Neural cell (in vitro differentiated cells): ENCODE measurements around the gene ANKFN1. TPM values are rescaled to one million over a fixed set of nuclear protein-coding genes. Genes with fewer than 3 reads are reported as not detected.

Experiments
- H2AFZ ChIP-seq: fragments of 200-600, 300-800 bp; sonication (generic), shearing (Covaris generic); 2 replicates; pipeline ENCODE4 v1.6.0; 2014; ENCODE audit warnings: low read depth, mild to moderate bottlenecking, antibody characterized with exemption, low read length, moderate library complexity
- H3F3A ChIP-seq: fragments of 200-600 bp; shearing (Covaris generic); 2 replicates; pipeline ENCODE4 v1.6.1; 2016; ENCODE audit warnings: mild to moderate bottlenecking, moderate library complexity, mixed read lengths, antibody characterized with exemption, low read length; ENCODE audit not compliant: insufficient read depth, poor library complexity, severe bottlenecking
- H3K27ac ChIP-seq: fragments of 200-600, 300-800 bp; sonication (generic), shearing (Covaris generic); 2 replicates; pipeline ENCODE4 v1.5.1; 2014; ENCODE audit warnings: mild to moderate bottlenecking, low read length, moderate library complexity
- H3K27me3 ChIP-seq: fragments of 300-800, 200-600 bp; sonication (generic), shearing (Covaris generic); 2 replicates; pipeline ENCODE4 v1.6.0; 2014; ENCODE audit warnings: mild to moderate bottlenecking, low read depth, low read length, moderate library complexity; ENCODE audit not compliant: insufficient read depth
- H3K36me3 ChIP-seq: fragments of 300-800, 200-600 bp; sonication (generic), shearing (Covaris generic); 2 replicates; pipeline ENCODE4 v1.5.1; 2014; ENCODE audit warnings: mild to moderate bottlenecking, antibody characterized with exemption, low read length, moderate library complexity; ENCODE audit not compliant: insufficient read depth
- H3K4me2 ChIP-seq: fragments of 300-800, 200-600 bp; sonication (generic), shearing (Covaris generic); 2 replicates; pipeline ENCODE4 v1.6.0; 2014; ENCODE audit warnings: mild to moderate bottlenecking, low read length
- H3K4me3 ChIP-seq: fragments of 300-800, 200-600 bp; sonication (generic), shearing (Covaris generic); 2 replicates; pipeline ENCODE4 v1.5.1; 2014; ENCODE audit warnings: mild to moderate bottlenecking, low read length, moderate library complexity
- H3K79me2 ChIP-seq: fragments of 200-600 bp; shearing (Covaris generic); replicated peaks from 2 replicates; pipeline ENCODE4 v1.6.0; 2014; ENCODE audit warnings: mild to moderate bottlenecking, low read length, moderate library complexity; ENCODE audit not compliant: insufficient read depth
- H3K9ac ChIP-seq: fragments of 300-800, 200-600 bp; sonication (generic), shearing (Covaris generic); 2 replicates; pipeline ENCODE4 v1.6.1; 2016; ENCODE audit warnings: mild to moderate bottlenecking, low read length, mixed read lengths
- H3K9me2 ChIP-seq: fragments of 200-600 bp; shearing (Covaris generic); 2 replicates; pipeline ENCODE4 v1.6.1; 2016; ENCODE audit warnings: mild to moderate bottlenecking, low read length, mixed read lengths; ENCODE audit not compliant: insufficient read depth
- H3K9me3 ChIP-seq: fragments of 200-600, 300-800 bp; sonication (generic), shearing (Covaris generic); 2 replicates; pipeline ENCODE4 v1.6.1; 2016; ENCODE audit warnings: mild to moderate bottlenecking, mixed run types, low read length, moderate library complexity, mixed read lengths
- H4K20me1 ChIP-seq: fragments of 200-600 bp; shearing (Covaris generic); 2 replicates; pipeline ENCODE4 v1.6.1; 2016; ENCODE audit warnings: mild to moderate bottlenecking, mixed run types; ENCODE audit not compliant: insufficient read depth
- CTCF ChIP-seq: fragments of 450-650 bp; IDR thresholded peaks from 2 replicates; pipeline ENCODE4 v1.5.1; 2014; ENCODE audit warnings: antibody characterized with exemption, mild to moderate bottlenecking, moderate library complexity; ENCODE audit not compliant: poor library complexity, severe bottlenecking
- EP300 ChIP-seq: fragments of 450-650 bp; conservative IDR thresholded peaks from 2 replicates; pipeline ENCODE4 v1.6.1; 2014; ENCODE audit warnings: antibody characterized with exemption, mild to moderate bottlenecking, moderate library complexity; ENCODE audit not compliant: poor library complexity, severe bottlenecking
- EZH2 ChIP-seq: fragments of 200-600, 300-800 bp; shearing (Covaris generic), sonication (generic); IDR thresholded peaks from 2 replicates; pipeline ENCODE4 v1.6.1; 2014; ENCODE audit warnings: antibody characterized with exemption, low read length, borderline replicate concordance, mild to moderate bottlenecking; ENCODE audit not compliant: insufficient read depth, poor library complexity, severe bottlenecking
- MXI1 ChIP-seq: fragments of 450-650 bp; conservative IDR thresholded peaks from 2 replicates; pipeline ENCODE4 v1.6.1; 2014; ENCODE audit warnings: antibody characterized with exemption, mild to moderate bottlenecking; ENCODE audit not compliant: poor library complexity, severe bottlenecking
- POLR2AphosphoS5 ChIP-seq: IDR thresholded peaks from 2 replicates; pipeline ENCODE4 v1.6.1; 2012
- RAD21 ChIP-seq: fragments of 450-650 bp; conservative IDR thresholded peaks from 2 replicates; pipeline ENCODE4 v1.6.1; 2014; ENCODE audit warnings: antibody characterized with exemption, mild to moderate bottlenecking, moderate library complexity
- REST ChIP-seq: IDR thresholded peaks from 2 replicates; pipeline ENCODE4 v1.6.1; 2012; ENCODE audit warnings: borderline replicate concordance
- SMC3 ChIP-seq: fragments of 450-650 bp; conservative IDR thresholded peaks from 2 replicates; pipeline ENCODE4 v1.6.1; 2014; ENCODE audit warnings: antibody characterized with exemption, mild to moderate bottlenecking, moderate library complexity; ENCODE audit not compliant: poor library complexity
- TAF1 ChIP-seq: IDR thresholded peaks from 2 replicates; pipeline ENCODE4 v1.6.1; 2012; ENCODE audit warnings: low read depth
- polyA plus RNA-seq: library from polyadenylated mRNA; depleted of rRNA; stranded (reverse); fragments of >200 nt; gene quantifications from 2 replicates; pipeline ENCODE4 v1.2.3, GENCODE V29; 2014

ANKFN1 gene
- polyA plus RNA-seq, 1 donor from 2014 or later, result 0.14 TPM

DNA sequence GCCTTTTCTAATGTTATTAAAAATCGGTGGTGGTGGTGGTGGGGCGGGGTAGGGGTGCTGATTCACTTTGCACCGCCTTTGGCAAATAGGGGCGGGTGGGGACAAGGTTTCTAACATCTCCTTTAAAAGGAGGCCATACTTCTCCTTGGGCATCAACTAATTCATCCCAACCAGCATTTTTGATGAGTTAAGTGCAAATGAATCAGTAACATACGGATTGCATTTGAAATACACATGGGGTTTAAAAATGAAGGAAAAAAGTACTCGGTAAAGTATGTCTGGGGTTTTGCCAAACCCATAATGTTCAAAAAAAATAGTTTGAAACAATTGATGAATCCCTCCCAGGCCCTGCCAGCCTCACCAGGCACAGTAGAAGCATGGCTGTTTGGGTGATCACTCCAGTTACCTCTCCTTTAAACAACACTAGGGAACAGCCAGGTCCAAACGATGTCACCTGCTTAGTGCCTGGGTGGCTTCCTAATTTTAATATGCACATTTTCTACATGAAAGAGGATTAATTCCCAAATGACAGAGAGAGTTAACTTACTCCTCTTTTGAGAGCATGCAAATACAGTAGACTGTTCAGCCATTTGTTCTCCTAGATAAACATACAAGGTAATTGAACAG lies 107.2 kb downstream of the ANKFN1 start:
- Histone ChIP-seq H4K20me1 (no peaks in the 10 kb centered on the region), H2AFZ (no peak overlapping the region), H3K36me3 (no peaks in the 10 kb centered on the region), H3K27ac (no peak overlapping the region), H3K9ac (no peak overlapping the region), H3K9me3 (no peaks in the 10 kb centered on the region), H3K4me2 (no peak overlapping the region), H3K79me2 (no peaks in the 10 kb centered on the region), H3K9me2 (no peaks in the 10 kb centered on the region), H3F3A (no peaks in the 10 kb centered on the region), H3K4me3 (no peak overlapping the region), H3K27me3 (no peaks in the 10 kb centered on the region)
- no peak for TF ChIP-seq CTCF
- TF ChIP-seq POLR2AphosphoS5, result no peak
- TF ChIP-seq TAF1, result no peak
- no peak for TF ChIP-seq EP300
- TF ChIP-seq RAD21, result no peak
- no peak for TF ChIP-seq MXI1
- TF ChIP-seq EZH2, result no peak
- no peak for TF ChIP-seq REST
- TF ChIP-seq SMC3, result no peak

DNA sequence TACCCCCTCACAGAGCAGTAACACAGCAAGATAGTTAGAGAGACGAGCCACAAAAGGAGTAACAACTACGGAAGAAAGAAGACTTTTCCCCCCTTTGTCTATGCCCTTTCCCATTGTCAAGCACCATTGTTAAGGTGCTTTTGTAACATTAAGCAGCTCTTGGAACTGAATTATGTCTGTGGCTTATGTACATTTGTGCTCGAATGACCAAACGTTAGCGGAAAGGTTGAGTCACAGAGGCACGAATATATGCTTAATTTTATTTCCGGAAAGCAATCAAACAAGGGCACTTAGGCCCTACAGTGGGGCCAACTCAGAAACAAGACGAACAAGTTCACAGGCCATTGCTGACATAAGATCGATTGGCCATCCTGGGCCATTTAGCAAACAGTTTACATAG lies 109.5 kb downstream of the ANKFN1 start:
- no peaks in the 10 kb centered on the region for H3K79me2 ChIP-seq
- no peak overlapping the region for H2AFZ ChIP-seq
- H3K9me3 ChIP-seq, result no peaks in the 10 kb centered on the region
- no peaks in the 10 kb centered on the region for H3K9me2 ChIP-seq
- no peaks in the 10 kb centered on the region for H3K27me3 ChIP-seq
- H3K36me3 ChIP-seq, result no peaks in the 10 kb centered on the region
- no peaks in the 10 kb centered on the region for H3F3A ChIP-seq
- TF ChIP-seq CTCF (no peak), TAF1 (no peak), EZH2 (no peak), EP300 (no peak), SMC3 (no peak), MXI1 (no peak), RAD21 (no peak), POLR2AphosphoS5 (no peak), REST (no peak)
- no peak overlapping the region for H3K4me3 ChIP-seq
- H3K4me2 ChIP-seq, result no peak overlapping the region
- H3K27ac ChIP-seq, result no peak overlapping the region
- H3K9ac ChIP-seq, result no peak overlapping the region
- H4K20me1 ChIP-seq, result no peaks in the 10 kb centered on the region
